OCI-LY1 (cell line): ENCODE data around the gene TMEM272.

Source experiments
- EZH2 ChIP-seq: fragments of 200-600 bp; sonication (generic), shearing (Covaris generic); IDR thresholded peaks from 2 replicates; pipeline ENCODE4 v1.8.0; 2017; ENCODE audit warnings: borderline replicate concordance, mixed run types, mild to moderate bottlenecking, antibody characterized with exemption, low read length, moderate library complexity, mixed read lengths
- TF ChIP-seq, protein P1 (sequence below): fragments of 200-600 bp; sonication (generic), shearing (Covaris generic); IDR thresholded peaks from 2 replicates; pipeline ENCODE4 v1.5.1; 2017; ENCODE audit warnings: mild to moderate bottlenecking, antibody characterized with exemption, low read length, moderate library complexity, mixed read lengths

DNA sequence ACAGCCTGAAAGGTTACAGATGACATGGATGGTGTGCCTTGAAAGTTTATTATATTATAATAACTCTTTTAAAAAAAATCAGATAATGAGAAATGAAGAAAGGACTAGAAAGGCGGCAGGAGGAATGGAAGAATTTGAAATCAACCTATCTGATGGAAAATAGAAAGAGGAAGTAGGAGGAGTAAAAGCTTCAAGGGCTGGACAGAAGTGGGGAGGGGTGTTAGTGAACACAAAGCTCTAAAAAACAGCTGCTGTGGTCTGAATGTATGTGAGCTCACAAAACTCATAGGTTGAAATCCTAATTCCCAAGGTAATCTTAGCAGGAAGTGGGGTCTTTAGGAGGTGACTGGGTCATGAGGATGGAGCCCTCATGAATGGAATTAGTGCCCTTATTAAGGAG lies 36.3 kb upstream of the TMEM272 start:
- no peak for TF ChIP-seq EZH2
- TF ChIP-seq, protein P1, sequence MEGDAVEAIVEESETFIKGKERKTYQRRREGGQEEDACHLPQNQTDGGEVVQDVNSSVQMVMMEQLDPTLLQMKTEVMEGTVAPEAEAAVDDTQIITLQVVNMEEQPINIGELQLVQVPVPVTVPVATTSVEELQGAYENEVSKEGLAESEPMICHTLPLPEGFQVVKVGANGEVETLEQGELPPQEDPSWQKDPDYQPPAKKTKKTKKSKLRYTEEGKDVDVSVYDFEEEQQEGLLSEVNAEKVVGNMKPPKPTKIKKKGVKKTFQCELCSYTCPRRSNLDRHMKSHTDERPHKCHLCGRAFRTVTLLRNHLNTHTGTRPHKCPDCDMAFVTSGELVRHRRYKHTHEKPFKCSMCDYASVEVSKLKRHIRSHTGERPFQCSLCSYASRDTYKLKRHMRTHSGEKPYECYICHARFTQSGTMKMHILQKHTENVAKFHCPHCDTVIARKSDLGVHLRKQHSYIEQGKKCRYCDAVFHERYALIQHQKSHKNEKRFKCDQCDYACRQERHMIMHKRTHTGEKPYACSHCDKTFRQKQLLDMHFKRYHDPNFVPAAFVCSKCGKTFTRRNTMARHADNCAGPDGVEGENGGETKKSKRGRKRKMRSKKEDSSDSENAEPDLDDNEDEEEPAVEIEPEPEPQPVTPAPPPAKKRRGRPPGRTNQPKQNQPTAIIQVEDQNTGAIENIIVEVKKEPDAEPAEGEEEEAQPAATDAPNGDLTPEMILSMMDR, result no peak
